Sigmoid colon (tissue), 7 donors: ENCODE results near the gene TMEM59L. TPM values are rescaled to one million over a fixed set of nuclear protein-coding genes. Genes with fewer than 3 reads are reported as not detected.

Experiments
- DNase-seq: peaks from one replicate; pipeline ENCODE4 v3.0.0-alpha.2; 2019
- H3K27ac ChIP-seq, 4 donors: fragments of 200-600 bp; sonication (generic); one replicate each; pipeline ENCODE4 v1.5.1; 2016 to 2019; ENCODE audit warnings: mild to moderate bottlenecking in 1 of 4
- H3K27me3 ChIP-seq, 3 donors: fragments of 200-600 bp; sonication (generic); one replicate each; pipeline ENCODE4 v1.5.1; 2019; ENCODE audit warnings: mild to moderate bottlenecking in 1 of 3
- H3K36me3 ChIP-seq, 4 donors: fragments of 200-600 bp; sonication (generic); one replicate each; pipeline ENCODE4 v1.5.1; 2016 to 2019
- H3K4me1 ChIP-seq, 4 donors: fragments of 200-600 bp; sonication (generic); one replicate each; pipeline ENCODE4 v1.5.1; 2017 to 2019
- H3K4me3 ChIP-seq, 4 donors: fragments of 200-600 bp; sonication (generic); one replicate each; pipeline ENCODE4 v1.5.1; 2017 to 2019; ENCODE audit warnings: mild to moderate bottlenecking in 2 of 4, moderate library complexity in 1 of 4
- H3K9me3 ChIP-seq, 4 donors: fragments of 200-600 bp in 3 of 4; sonication (generic) in 3 of 4; one replicate each; pipeline versions ENCODE4 v1.5.1 to v1.6.1; 2013 to 2019
- CTCF ChIP-seq, 4 experiments: fragments of 450-650 bp in 3 of 4; fragments of 200-600 bp in 1 of 4; IDR thresholded peaks; one replicate each; pipeline ENCODE4 v1.5.1; 2016 to 2019; ENCODE audit warnings: antibody characterized with exemption in 4 of 4, mild to moderate bottlenecking in 3 of 4, moderate library complexity in 2 of 4
- EP300 ChIP-seq, 4 donors: sonication (generic); formaldehyde crosslinking; IDR thresholded peaks; one replicate each; pipeline ENCODE4 v1.6.1; 2017; ENCODE audit warnings: antibody characterized with exemption in 4 of 4
- POLR2A ChIP-seq, 2 donors: fragments of 450-650 bp; IDR thresholded peaks; one replicate each; pipeline ENCODE4 v1.6.1; 2016; ENCODE audit warnings: antibody characterized with exemption in 2 of 2, mild to moderate bottlenecking in 2 of 2, moderate library complexity in 2 of 2
- POLR2AphosphoS5 ChIP-seq, 4 donors: sonication (generic); formaldehyde crosslinking; IDR thresholded peaks; one replicate each; pipeline ENCODE4 v1.6.1; 2017; ENCODE audit warnings: antibody characterized with exemption in 4 of 4
- WGBS, 2 donors: extraction: QIAGEN DNeasy Blood & Tissue Kit; methylation state at CpG; one replicate each; pipeline ENCODE4 v1.1.7; 2013; 5-methylcytosine and 5-hydroxymethylcytosine counted together
- intact Hi-C: fragments of 100-400 bp; cut with DNase I; formaldehyde crosslinking; loops from one replicate; pipeline ENCODE4 v1.15.1; 2023
- polyA plus RNA-seq, 3 donors: library from polyadenylated mRNA; stranded (reverse); fragments of 200-250 nt; gene quantifications; one replicate each; pipeline ENCODE4 v1.2.3, GENCODE V29; 2013
- small RNA-seq, 3 donors: library from RNA; depleted of rRNA; stranded (forward); fragments of <200 nt; gene quantifications; one replicate each; pipeline ENCODE3, GENCODE V24; 2016
- total RNA-seq, 4 donors: library from RNA; depleted of rRNA; stranded (reverse); fragments of >200 nt; gene quantifications; one replicate each; pipeline ENCODE4 v1.1.0, GENCODE V29; 2016
- donor health status: healthy with polysubstance abuse.
- donor health status: Bipolar disorder and iron deficiency.
- donor health status: healthy.

The TMEM59L gene
- total and polyA plus RNA-seq, 7 donors, result 0.82 to 6.4 (median 5.0) TPM; not detected in 2

- Histone ChIP-seq H3K9me3 (no peaks in the 10 kb centered on the region), H3K4me1 (peaks cover 0 to 52% (median 39%) of the 10 kb centered on the region in 4 donors), H3K27me3 (no peaks in the 10 kb centered on the region), H3K4me3 (no peak overlapping the region), H3K27ac (peak overlapping the region in 1 of 4 donors; percentile 71), H3K36me3 (peaks cover 12 to 34% (median 25%) of the 10 kb centered on the region in 4 donors)
- intact Hi-C loops, result no loop called here
- TF ChIP-seq POLR2A (IDR thresholded peaks at IDR 0.05), result no peak
- no peak for TF ChIP-seq EP300 (IDR thresholded peaks at IDR 0.05)
- TF ChIP-seq POLR2AphosphoS5 (IDR thresholded peaks at IDR 0.05), result no peak
- TF ChIP-seq CTCF (IDR thresholded peaks at IDR 0.05), result no peak
- DNase-seq, result no peak
- 87 to 92% methylated on average over 11 of the region's 11 CpGs for WGBS, 2 donors
These were observed 57.2 kb downstream of the TMEM59L start for GRCh38 chr19:18669883-18670282.

GRCh38 chr19:18670312-18670711, 57.6 kb downstream of the TMEM59L start:
- Histone ChIP-seq H3K27ac (peak overlapping the region in 3 of 4 donors; percentile 23 to 77 (median 71)), H3K4me3 (no peak overlapping the region), H3K4me1 (peaks cover 0 to 53% (median 39%) of the 10 kb centered on the region in 4 donors), H3K9me3 (no peaks in the 10 kb centered on the region), H3K36me3 (peaks cover 12 to 30% (median 25%) of the 10 kb centered on the region in 4 donors), H3K27me3 (no peaks in the 10 kb centered on the region)
- intact Hi-C loops, result no loop called here
- no peak for DNase-seq
- TF ChIP-seq POLR2AphosphoS5 (IDR thresholded peaks at IDR 0.05) (no peak), EP300 (IDR thresholded peaks at IDR 0.05) (no peak), POLR2A (IDR thresholded peaks at IDR 0.05) (no peak), CTCF (IDR thresholded peaks at IDR 0.05) (no peak)
- WGBS, 2 donors, result 91 to 93% methylated on average over 13 of the region's 13 CpGs

Small RNAs within 50 kb of the gene (small RNA-seq; reads per million reads assigned to genes)
- gene RN7SL155P, result 0 reads per million in 3 donors

Other genes with a start within 250 kb of the TMEM59L start
- gene GDF15, start 226.7 kb upstream of the TMEM59L start, total RNA-seq, result 1 to 10 TPM; 1.1 to 7.9 (median 3.9) TPM
- 10 to 100 TPM in 2 of 3 donors, 1 to 10 TPM in 1; 7.2 to 79.7 (median 24.5) TPM for gene GDF15, start 226.7 kb upstream of the TMEM59L start, polyA plus RNA-seq
- gene LRRC25, start 215.2 kb upstream of the TMEM59L start, total RNA-seq, result 10 to 100 TPM in 1 of 4 donors, 1 to 10 TPM in 3; 2.2 to 13.3 (median 9.0) TPM
- 10 to 100 TPM in 1 of 3 donors, 1 to 10 TPM in 2; 4.2 to 10.9 (median 6.0) TPM for gene LRRC25, start 215.2 kb upstream of the TMEM59L start, polyA plus RNA-seq
- 10 to 100 TPM; 52.4 to 71.4 (median 58.0) TPM for gene SSBP4, start 193.5 kb upstream of the TMEM59L start, total RNA-seq
- 10 to 100 TPM; 13.9 to 51.4 (median 32.4) TPM for gene SSBP4, start 193.5 kb upstream of the TMEM59L start, polyA plus RNA-seq
- 10 to 100 TPM in 3 of 4 donors, 1 to 10 TPM in 1; 9.1 to 12.8 (median 11.5) TPM for gene ISYNA1, start 174.7 kb upstream of the TMEM59L start, total RNA-seq
- gene ISYNA1, start 174.7 kb upstream of the TMEM59L start, polyA plus RNA-seq, result 10 to 100 TPM in 1 of 3 donors, 1 to 10 TPM in 2; 3.7 to 18.7 (median 4.2) TPM
- 10 to 100 TPM in 3 of 4 donors, 1 to 10 TPM in 1; 7.1 to 20.2 (median 11.9) TPM for gene ELL, start 90.8 kb upstream of the TMEM59L start, total RNA-seq
- gene ELL, start 90.8 kb upstream of the TMEM59L start, polyA plus RNA-seq, result 10 to 100 TPM in 1 of 3 donors, 1 to 10 TPM in 2; 6.2 to 14.6 (median 8.4) TPM
- gene FKBP8, start 69.3 kb upstream of the TMEM59L start, total RNA-seq, result 100 to 1,000 TPM; 366 to 456 (median 403) TPM
- gene FKBP8, start 69.3 kb upstream of the TMEM59L start, polyA plus RNA-seq, result 100 to 1,000 TPM; 200 to 234 (median 232) TPM
- 100 to 1,000 TPM; 107 to 122 (median 120) TPM for gene KXD1, start 55.0 kb upstream of the TMEM59L start, total RNA-seq
- gene KXD1, start 55.0 kb upstream of the TMEM59L start, polyA plus RNA-seq, result 100 to 1,000 TPM in 1 of 3 donors, 10 to 100 TPM in 2; 84.9 to 118 (median 93.2) TPM
- 1,000 to 10,000 TPM in 1 of 4 donors, 100 to 1,000 TPM in 3; 450 to 1,088 (median 720) TPM for gene UBA52, start 41.0 kb upstream of the TMEM59L start, total RNA-seq
- gene UBA52, start 41.0 kb upstream of the TMEM59L start, polyA plus RNA-seq, result 1,000 to 10,000 TPM; 1,029 to 1,720 (median 1,156) TPM
- 100 to 1,000 TPM in 1 of 4 donors, 10 to 100 TPM in 3; 70.3 to 101 (median 85.6) TPM for gene REX1BD, start 24.1 kb upstream of the TMEM59L start, total RNA-seq
- 10 to 100 TPM; 40.5 to 79.1 (median 63.1) TPM for gene REX1BD, start 24.1 kb upstream of the TMEM59L start, polyA plus RNA-seq
- gene CRLF1, start 6.1 kb upstream of the TMEM59L start, total RNA-seq, result 10 to 100 TPM in 2 of 4 donors, 1 to 10 TPM in 1, under 1 TPM in 1; 0.82 to 28.8 (median 17.0) TPM
- 1 to 10 TPM in 1 of 3 donors, under 1 TPM in 1, not detected in 1; 0.60 to 6.8 TPM for gene CRLF1, start 6.1 kb upstream of the TMEM59L start, polyA plus RNA-seq
- 1 to 10 TPM; 3.8 to 8.3 (median 5.9) TPM for gene KLHL26, start 24.2 kb downstream of the TMEM59L start, total RNA-seq
- gene KLHL26, start 24.2 kb downstream of the TMEM59L start, polyA plus RNA-seq, result 1 to 10 TPM; 1.6 to 4.8 (median 1.8) TPM
- 1 to 10 TPM; 2.5 to 7.2 (median 4.6) TPM for gene CRTC1, start 70.8 kb downstream of the TMEM59L start, total RNA-seq
- gene CRTC1, start 70.8 kb downstream of the TMEM59L start, polyA plus RNA-seq, result 1 to 10 TPM; 2.8 to 8.9 (median 3.6) TPM
- 1 to 10 TPM in 2 of 4 donors, under 1 TPM in 2; 0.54 to 6.9 (median 1.0) TPM for gene COMP, start 178.4 kb downstream of the TMEM59L start, total RNA-seq
- gene COMP, start 178.4 kb downstream of the TMEM59L start, polyA plus RNA-seq, result under 1 TPM in 1 of 3 donors, not detected in 2; 0.22 TPM
- 10 to 100 TPM; 48.4 to 55.3 (median 49.0) TPM for gene UPF1, start 219.1 kb downstream of the TMEM59L start, total RNA-seq
- gene UPF1, start 219.1 kb downstream of the TMEM59L start, polyA plus RNA-seq, result 10 to 100 TPM; 27.6 to 62.1 (median 31.4) TPM